ENCODE measurements around the gene ETFDH. TPM values are rescaled to one million over a fixed set of nuclear protein-coding genes. Genes with fewer than 3 reads are reported as not detected.
A peak's percentile ranks its signal among the peaks of the same experiment; 100 is the strongest.
"Not testable (repeated sequence)": the region's sequence is repeated elsewhere in the genome, so short reads cannot be mapped to it uniquely, and the experiment has no call there.

Gene ETFDH
- total and polyA plus RNA-seq, 8 donors = 20.7 to 35.8 (median 25.5) TPM

GRCh38 chr4:158704274-158704673, 32.2 kb downstream of the ETFDH start:
- Histone ChIP-seq H3K4me1 (no peaks in the 10 kb centered on the region), H3K36me3 (peaks cover 0 to 58% of the 10 kb centered on the region in 2 donors), H3K9me3 (no peaks in the 10 kb centered on the region), H3K27ac (no peak overlapping the region), H3K27me3 (no peaks in the 10 kb centered on the region), H3K4me3 (no peak overlapping the region)
- DNase-seq (no peak), ATAC-seq (no peak)
- TF ChIP-seq, protein P1, sequence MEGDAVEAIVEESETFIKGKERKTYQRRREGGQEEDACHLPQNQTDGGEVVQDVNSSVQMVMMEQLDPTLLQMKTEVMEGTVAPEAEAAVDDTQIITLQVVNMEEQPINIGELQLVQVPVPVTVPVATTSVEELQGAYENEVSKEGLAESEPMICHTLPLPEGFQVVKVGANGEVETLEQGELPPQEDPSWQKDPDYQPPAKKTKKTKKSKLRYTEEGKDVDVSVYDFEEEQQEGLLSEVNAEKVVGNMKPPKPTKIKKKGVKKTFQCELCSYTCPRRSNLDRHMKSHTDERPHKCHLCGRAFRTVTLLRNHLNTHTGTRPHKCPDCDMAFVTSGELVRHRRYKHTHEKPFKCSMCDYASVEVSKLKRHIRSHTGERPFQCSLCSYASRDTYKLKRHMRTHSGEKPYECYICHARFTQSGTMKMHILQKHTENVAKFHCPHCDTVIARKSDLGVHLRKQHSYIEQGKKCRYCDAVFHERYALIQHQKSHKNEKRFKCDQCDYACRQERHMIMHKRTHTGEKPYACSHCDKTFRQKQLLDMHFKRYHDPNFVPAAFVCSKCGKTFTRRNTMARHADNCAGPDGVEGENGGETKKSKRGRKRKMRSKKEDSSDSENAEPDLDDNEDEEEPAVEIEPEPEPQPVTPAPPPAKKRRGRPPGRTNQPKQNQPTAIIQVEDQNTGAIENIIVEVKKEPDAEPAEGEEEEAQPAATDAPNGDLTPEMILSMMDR (IDR thresholded peaks at IDR 0.05) = no peak
- intact Hi-C loops (cut with DNase I) = no loop called here

GRCh38 chr4:158710814-158711213, 38.7 kb downstream of the ETFDH start:
- no peaks in the 10 kb centered on the region for H3K4me1 ChIP-seq
- no peaks in the 10 kb centered on the region for H3K27me3 ChIP-seq
- TF ChIP-seq, protein P1 (IDR thresholded peaks at IDR 0.05) = no peak
- H3K27ac ChIP-seq = no peak overlapping the region
- ATAC-seq = no peak
- DNase-seq = peak in 1 of 4 donors; percentile 6
- H3K4me3 ChIP-seq = no peak overlapping the region
- intact Hi-C loops (cut with DNase I) = no loop called here
- peaks cover 9 to 99% of the 10 kb centered on the region in 2 donors for H3K36me3 ChIP-seq
- H3K9me3 ChIP-seq = no peaks in the 10 kb centered on the region

DNA sequence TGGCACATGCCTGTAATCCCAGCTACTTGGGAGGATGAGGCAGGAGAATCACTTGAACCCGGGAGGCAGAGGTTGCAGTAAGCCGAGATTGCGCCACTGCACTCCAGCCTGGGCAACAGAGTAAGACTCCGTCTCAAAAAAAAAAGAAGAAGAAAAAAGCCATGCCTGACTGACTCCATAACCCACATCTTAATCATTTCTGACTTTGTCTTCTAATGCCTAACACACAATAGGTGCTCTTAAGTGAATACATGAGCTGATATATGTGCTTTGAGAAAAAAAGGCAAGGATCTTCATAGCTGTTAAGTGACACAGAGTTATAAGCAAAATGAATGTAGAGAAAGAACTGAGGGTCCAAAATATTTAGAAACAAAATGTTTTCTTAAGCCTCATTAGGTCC, 40.5 kb downstream of the ETFDH start:
- H3K36me3 ChIP-seq = peaks cover 9 to 99% of the 10 kb centered on the region in 2 donors
- H3K27me3 ChIP-seq; DNase-seq; H3K27ac ChIP-seq; H3K4me1 ChIP-seq; H3K4me3 ChIP-seq; ATAC-seq; intact Hi-C loops (cut with DNase I); H3K9me3 ChIP-seq: not testable (repeated sequence)

GRCh38 chr4:158714937-158715336, 42.8 kb downstream of the ETFDH start:
- Histone ChIP-seq H3K4me3 (no peak overlapping the region), H3K27ac (peak overlapping the region in 1 of 2 donors; percentile 16), H3K36me3 (peaks cover 9 to 99% of the 10 kb centered on the region in 2 donors), H3K27me3 (no peaks in the 10 kb centered on the region), H3K4me1 (no peaks in the 10 kb centered on the region), H3K9me3 (no peaks in the 10 kb centered on the region)
- TF ChIP-seq, protein P1 (IDR thresholded peaks at IDR 0.05) = no peak
- DNase-seq (no peak), ATAC-seq (no peak)
- intact Hi-C loops (cut with DNase I) = no loop called here

- DNase-seq = no peak
- intact Hi-C loops (cut with DNase I) = no loop called here
- no peak for ATAC-seq
- H3K4me3 ChIP-seq = no peak overlapping the region
- H3K4me1 ChIP-seq = peaks cover 0 to under 1% of the 10 kb centered on the region in 2 donors
- H3K9me3 ChIP-seq = no peaks in the 10 kb centered on the region
- H3K27ac ChIP-seq = no peak overlapping the region
- H3K36me3 ChIP-seq = peaks cover 9 to 98% of the 10 kb centered on the region in 2 donors
- TF ChIP-seq, protein P1 (IDR thresholded peaks at IDR 0.05) = no peak
- H3K27me3 ChIP-seq = no peaks in the 10 kb centered on the region
Observed at GRCh38 chr4:158715802-158716201, 43.7 kb downstream of the ETFDH start.

- ATAC-seq = no peak
- peaks cover 0 to 44% of the 10 kb centered on the region in 2 donors for H3K36me3 ChIP-seq
- DNase-seq = no peak
- no peaks in the 10 kb centered on the region for H3K27me3 ChIP-seq
- TF ChIP-seq, protein P1 (IDR thresholded peaks at IDR 0.05) = no peak
- intact Hi-C loops (cut with DNase I) = no loop called here
- peak overlapping the region in 1 of 2 donors; percentile 93 for H3K4me3 ChIP-seq
- peaks cover 0 to 22% of the 10 kb centered on the region in 2 donors for H3K4me1 ChIP-seq
- no peaks in the 10 kb centered on the region for H3K9me3 ChIP-seq
- H3K27ac ChIP-seq = no peak overlapping the region
Observed at GRCh38 chr4:158721680-158722079, 49.6 kb downstream of the ETFDH start.

All from left lung (tissue), 10 donors.